GM12873 (cell line): ENCODE data around the gene PPIP5K2.

Source experiments
- TF ChIP-seq, protein P1 (sequence below): IDR thresholded peaks from 2 replicates; pipeline ENCODE4 v1.5.1; 2012; ENCODE audit warnings: low read depth, mild to moderate bottlenecking, moderate library complexity, low read length, control low read depth; ENCODE audit not compliant: insufficient read depth; ENCODE audit errors: missing control alignments

Gene PPIP5K2

DNA sequence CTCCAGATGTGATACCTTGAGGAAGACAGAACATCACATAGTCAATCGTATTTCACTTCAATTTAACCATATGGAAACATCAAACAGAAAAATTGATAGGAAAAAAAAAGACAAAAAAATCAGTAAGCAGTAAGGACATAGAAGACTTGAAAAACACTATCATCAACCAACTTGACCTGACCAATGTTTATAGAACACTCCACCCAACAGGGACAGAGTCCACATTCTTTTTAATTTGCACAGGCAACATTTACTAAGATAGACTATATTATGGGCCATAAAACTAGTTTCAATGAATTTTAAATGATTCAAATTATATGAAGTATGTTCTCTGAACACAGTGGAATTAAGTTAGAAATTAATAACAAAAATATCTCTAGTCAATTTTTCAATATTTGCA, 117.7 kb downstream of the PPIP5K2 start:
- TF ChIP-seq, protein P1, sequence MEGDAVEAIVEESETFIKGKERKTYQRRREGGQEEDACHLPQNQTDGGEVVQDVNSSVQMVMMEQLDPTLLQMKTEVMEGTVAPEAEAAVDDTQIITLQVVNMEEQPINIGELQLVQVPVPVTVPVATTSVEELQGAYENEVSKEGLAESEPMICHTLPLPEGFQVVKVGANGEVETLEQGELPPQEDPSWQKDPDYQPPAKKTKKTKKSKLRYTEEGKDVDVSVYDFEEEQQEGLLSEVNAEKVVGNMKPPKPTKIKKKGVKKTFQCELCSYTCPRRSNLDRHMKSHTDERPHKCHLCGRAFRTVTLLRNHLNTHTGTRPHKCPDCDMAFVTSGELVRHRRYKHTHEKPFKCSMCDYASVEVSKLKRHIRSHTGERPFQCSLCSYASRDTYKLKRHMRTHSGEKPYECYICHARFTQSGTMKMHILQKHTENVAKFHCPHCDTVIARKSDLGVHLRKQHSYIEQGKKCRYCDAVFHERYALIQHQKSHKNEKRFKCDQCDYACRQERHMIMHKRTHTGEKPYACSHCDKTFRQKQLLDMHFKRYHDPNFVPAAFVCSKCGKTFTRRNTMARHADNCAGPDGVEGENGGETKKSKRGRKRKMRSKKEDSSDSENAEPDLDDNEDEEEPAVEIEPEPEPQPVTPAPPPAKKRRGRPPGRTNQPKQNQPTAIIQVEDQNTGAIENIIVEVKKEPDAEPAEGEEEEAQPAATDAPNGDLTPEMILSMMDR = no peak

DNA sequence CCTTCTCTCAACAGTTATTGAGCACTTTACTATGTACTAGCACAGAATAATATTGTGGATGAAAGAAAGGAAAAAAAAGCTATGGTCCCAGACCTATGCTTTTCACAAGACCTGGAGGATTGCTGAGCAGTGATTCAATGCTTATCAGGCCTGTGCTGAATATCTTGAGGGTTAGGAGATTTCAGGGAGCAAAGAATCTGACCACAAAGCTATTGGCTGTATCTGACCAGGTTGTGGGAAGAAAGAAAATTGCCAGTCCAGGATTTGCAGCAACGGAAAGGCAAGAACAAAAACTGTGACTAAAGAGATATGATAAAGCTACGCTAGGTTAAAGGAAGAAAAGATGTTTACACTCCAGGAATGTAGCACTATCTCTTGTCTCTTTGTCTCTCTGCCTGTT, 123.6 kb downstream of the PPIP5K2 start:
- TF ChIP-seq, protein P1 = no peak

DNA sequence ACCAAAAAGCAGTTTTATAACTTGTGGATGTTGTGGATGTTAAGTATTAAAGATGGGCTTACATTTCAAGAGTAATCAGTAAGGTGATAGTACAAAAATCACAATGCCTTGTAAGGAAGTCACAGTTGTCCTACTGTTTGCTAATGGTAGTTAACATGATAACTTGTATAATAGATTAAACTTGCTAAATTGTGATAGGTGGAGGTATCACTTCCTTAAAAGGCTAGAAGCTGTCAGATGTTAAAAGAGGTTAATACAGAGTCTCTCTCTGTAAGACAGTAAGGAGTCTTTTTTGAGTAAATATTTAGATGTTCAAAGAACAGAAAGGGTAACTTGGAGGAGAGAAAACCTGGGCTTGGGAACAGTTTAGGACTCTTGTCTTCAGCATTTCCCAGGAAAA, 124.3 kb downstream of the PPIP5K2 start:
- TF ChIP-seq, protein P1 = no peak

DNA sequence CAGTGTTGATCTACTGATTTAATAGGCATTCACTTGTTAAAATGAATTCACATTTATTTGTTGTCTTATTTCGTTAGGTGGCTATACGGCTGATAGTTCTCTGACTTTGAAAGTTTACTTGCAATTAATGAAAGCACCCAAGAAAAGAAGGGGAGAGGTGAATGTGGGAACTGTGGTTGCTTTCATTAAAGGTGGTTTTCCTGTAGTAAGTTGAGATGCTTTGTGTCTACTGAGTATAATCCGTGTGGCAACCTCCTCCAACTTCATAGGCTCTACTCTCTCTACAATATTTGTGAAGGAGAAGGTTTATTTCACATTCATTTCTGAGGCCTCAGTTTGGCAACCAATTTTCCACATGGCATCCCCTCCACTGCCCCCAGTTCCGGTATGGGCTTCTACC, 125.7 kb downstream of the PPIP5K2 start:
- TF ChIP-seq, protein P1 = no peak

DNA sequence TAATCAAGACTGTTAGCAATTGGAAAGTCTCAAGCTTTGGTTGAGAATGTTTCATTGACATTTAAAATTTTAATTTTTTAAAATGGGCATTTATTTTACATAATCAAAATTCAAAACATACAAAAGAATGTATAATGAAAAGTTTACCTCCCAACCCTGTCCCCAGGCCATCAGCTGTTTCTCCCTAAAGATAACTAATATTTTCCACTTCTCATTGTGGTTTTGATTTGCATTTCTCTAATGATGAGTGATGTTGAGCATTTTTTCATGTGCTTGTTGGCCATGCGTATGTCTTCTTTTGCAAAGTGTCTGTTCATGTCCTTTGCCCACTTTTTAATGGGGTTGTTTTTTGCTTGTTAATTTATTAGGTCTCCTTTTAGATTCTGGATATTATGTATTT, 127.0 kb downstream of the PPIP5K2 start:
- TF ChIP-seq, protein P1 = no peak

DNA sequence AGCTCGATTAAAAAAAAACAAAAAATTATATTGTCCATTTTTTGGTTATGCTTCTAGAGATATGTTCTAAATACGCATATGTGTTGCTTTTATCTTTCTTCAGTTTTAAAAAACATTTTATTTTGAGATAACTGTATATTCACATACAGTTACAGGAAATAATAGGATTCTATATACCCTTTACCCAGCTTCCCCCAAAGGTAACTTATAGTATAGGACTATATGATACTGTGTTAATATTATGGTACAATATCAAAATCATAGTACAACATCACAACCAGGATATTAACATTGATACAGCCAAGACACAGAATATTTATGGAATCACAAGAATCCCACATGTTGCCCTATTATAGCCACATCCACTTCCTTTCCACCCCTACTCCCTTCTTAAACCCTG, 129.0 kb downstream of the PPIP5K2 start:
- TF ChIP-seq, protein P1 = no peak

DNA sequence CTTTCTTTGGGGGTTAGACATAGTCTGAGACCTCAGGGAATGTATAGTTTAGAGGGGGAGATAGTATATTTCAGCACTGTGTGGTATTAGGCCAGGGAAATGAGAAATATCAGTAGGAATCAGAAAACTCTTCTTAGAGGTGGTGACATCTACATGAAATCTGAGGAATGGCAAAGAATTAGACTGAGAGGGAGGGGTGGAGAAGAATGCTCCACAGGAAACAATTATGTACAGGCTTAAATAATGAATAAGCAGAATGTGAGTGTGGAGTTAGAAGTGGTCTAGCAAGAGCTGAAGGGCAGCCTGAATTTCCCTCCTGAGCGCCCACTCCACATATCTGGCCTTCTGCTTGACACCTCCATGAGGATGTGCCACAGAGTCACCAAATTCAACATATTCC, 134.8 kb downstream of the PPIP5K2 start:
- TF ChIP-seq, protein P1 = no peak
